ENCODE data around the gene WDFY4. TPM values are rescaled to one million over a fixed set of nuclear protein-coding genes. Genes with fewer than 3 reads are reported as not detected.

WDFY4 gene
- total RNA-seq, 4 donors from 2014 or later, result 1.6 to 5.1 (median 3.0) TPM

DNA sequence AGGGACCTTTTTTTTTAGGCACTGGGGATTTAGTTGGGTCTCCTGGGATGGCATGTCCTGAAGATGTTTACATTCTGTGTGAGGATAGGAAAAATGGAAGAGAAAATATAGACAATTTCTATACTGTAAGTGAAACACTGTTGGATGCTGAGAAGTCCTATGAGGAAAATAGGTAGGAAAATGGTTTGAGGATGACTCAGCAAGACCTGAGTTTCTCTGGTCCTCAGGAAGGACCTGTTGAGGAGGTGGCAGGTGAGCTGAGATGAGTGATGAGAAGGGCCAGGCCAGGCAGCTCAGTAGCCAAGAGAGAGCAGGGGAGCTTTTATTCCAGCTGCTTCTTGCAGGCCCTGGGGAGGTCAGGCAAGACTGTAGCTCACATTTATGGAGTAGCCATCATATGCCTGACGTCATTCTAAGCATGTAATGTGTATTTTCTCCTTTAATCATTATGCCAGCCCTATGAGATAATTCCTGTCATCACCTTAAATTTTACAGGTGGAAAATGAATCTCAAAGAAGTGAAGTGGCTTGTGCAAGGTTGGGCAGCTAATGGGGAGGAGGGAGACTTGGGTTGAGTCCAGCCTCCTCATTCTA lies 274.0 kb downstream of the WDFY4 start:
- Histone ChIP-seq H3K4me1 (no peaks in the 10 kb centered on the region), H3K27me3 (no peaks in the 10 kb centered on the region), H3K9me3 (peaks cover 0 to 4% (median 0%) of the 10 kb centered on the region in 3 donors), H3K27ac (no peak overlapping the region), H3K36me3 (no peaks in the 10 kb centered on the region), H3K4me3 (no peak overlapping the region)
- TF ChIP-seq POLR2A (IDR thresholded peaks at IDR 0.05) (no peak), EP300 (IDR thresholded peaks at IDR 0.05) (no peak), POLR2AphosphoS5 (IDR thresholded peaks at IDR 0.05) (no peak)
- TF ChIP-seq, protein P1, sequence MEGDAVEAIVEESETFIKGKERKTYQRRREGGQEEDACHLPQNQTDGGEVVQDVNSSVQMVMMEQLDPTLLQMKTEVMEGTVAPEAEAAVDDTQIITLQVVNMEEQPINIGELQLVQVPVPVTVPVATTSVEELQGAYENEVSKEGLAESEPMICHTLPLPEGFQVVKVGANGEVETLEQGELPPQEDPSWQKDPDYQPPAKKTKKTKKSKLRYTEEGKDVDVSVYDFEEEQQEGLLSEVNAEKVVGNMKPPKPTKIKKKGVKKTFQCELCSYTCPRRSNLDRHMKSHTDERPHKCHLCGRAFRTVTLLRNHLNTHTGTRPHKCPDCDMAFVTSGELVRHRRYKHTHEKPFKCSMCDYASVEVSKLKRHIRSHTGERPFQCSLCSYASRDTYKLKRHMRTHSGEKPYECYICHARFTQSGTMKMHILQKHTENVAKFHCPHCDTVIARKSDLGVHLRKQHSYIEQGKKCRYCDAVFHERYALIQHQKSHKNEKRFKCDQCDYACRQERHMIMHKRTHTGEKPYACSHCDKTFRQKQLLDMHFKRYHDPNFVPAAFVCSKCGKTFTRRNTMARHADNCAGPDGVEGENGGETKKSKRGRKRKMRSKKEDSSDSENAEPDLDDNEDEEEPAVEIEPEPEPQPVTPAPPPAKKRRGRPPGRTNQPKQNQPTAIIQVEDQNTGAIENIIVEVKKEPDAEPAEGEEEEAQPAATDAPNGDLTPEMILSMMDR (IDR thresholded peaks at IDR 0.05), result no peak
- 80 to 100% methylated on average over 1 of the region's 1 CpG for WGBS, 2 donors (ENCODE audit: low coverage in 1 of 2)
- ATAC-seq, result no peak

DNA sequence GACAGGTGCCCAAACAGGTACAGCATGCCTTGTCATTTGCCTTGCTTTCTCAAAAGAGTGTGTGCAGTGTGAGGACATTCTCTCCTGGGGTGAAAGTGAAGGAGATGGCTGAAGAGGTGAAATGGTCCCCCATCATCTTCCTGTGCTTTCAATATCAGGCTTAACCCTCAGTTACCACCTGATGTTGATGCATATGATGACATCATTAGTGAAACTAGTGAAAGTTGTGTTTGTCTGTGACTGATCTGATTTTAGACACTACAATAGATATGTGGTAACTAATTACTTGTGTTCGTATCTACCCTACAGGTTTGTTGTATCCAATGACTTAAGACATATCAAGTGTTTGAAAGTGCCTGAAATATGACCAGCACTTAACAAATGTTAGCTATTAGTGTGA lies 279.4 kb downstream of the WDFY4 start:
- Histone ChIP-seq H3K27me3 (no peaks in the 10 kb centered on the region), H3K4me3 (no peak overlapping the region), H3K9me3 (peaks cover 0 to 4% (median 0%) of the 10 kb centered on the region in 3 donors), H3K27ac (no peak overlapping the region), H3K4me1 (no peaks in the 10 kb centered on the region), H3K36me3 (no peaks in the 10 kb centered on the region)
- TF ChIP-seq, protein P1 (IDR thresholded peaks at IDR 0.05), result no peak
- TF ChIP-seq EP300 (IDR thresholded peaks at IDR 0.05) (no peak), POLR2AphosphoS5 (IDR thresholded peaks at IDR 0.05) (no peak), POLR2A (IDR thresholded peaks at IDR 0.05) (no peak)
- 89 to 100% methylated on average over 1 of the region's 1 CpG for WGBS, 2 donors (ENCODE audit: low coverage in 1 of 2)
- no peak for ATAC-seq

DNA sequence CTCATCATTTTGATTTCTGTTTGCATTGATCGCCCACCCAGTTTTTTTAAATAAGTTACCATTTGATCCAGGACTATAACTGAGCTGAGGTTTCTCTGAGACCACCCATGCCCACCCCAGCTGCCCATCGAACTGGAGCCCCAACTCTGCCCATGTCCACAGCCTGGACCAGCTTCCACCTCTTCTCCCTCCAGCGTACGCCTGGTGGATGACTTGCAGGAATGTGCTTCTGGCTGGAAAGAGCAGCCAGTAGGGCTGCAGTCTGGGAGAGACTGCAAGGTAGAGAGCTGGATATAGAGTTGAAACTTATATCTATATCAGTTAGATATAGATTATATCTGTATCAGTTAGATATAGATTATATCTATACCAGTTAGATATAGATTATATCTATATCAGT lies 280.8 kb downstream of the WDFY4 start:
- WGBS, 2 donors (ENCODE audit: low coverage in 1 of 2), result 86 to 90% methylated on average over 3 to 4 of the region's 4 CpGs
- H3K4me3 ChIP-seq, result no peak overlapping the region
- TF ChIP-seq EP300 (IDR thresholded peaks at IDR 0.05) (no peak), POLR2A (IDR thresholded peaks at IDR 0.05) (no peak), POLR2AphosphoS5 (IDR thresholded peaks at IDR 0.05) (no peak)
- TF ChIP-seq, protein P1 (IDR thresholded peaks at IDR 0.05), result no peak
- no peaks in the 10 kb centered on the region for H3K4me1 ChIP-seq
- H3K9me3 ChIP-seq, result no peaks in the 10 kb centered on the region
- H3K36me3 ChIP-seq, result no peaks in the 10 kb centered on the region
- H3K27me3 ChIP-seq, result peaks cover 6% of the 10 kb centered on the region
- no peak for ATAC-seq
- no peak overlapping the region for H3K27ac ChIP-seq

DNA sequence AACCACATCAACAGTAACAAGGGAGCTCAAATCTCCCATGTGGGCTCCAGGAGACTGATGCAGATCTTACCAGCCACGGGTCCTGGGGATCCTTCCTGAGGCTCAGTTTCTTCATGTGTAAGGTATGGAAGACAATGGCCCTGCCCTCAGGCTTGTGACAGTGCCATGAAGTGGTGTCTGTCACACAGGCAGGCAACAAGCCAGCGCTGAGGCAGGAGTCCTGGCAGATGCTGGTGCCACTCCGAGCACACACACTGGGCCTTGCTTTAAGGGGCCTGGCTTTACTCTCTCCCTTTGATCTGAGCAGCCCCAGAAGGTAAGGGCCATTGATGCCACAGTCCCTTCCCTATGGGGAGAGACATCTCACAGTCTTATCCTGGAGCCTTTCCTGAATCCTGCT lies 283.4 kb downstream of the WDFY4 start:
- WGBS, 2 donors (ENCODE audit: low coverage in 1 of 2), result 73% methylated on average over 3 of the region's 3 CpGs; no CpG with 5 or more reads in 1 of the 2 donors
- no peak for ATAC-seq
- H3K4me1 ChIP-seq, result no peaks in the 10 kb centered on the region
- peaks cover 0 to 4% (median 0%) of the 10 kb centered on the region in 3 donors for H3K9me3 ChIP-seq
- H3K27me3 ChIP-seq, result peaks cover 8% of the 10 kb centered on the region
- H3K36me3 ChIP-seq, result no peaks in the 10 kb centered on the region
- TF ChIP-seq EP300 (IDR thresholded peaks at IDR 0.05) (no peak), POLR2A (IDR thresholded peaks at IDR 0.05) (no peak), POLR2AphosphoS5 (IDR thresholded peaks at IDR 0.05) (no peak)
- TF ChIP-seq, protein P1 (IDR thresholded peaks at IDR 0.05), result no peak
- no peak overlapping the region for H3K4me3 ChIP-seq
- H3K27ac ChIP-seq, result no peak overlapping the region

DNA sequence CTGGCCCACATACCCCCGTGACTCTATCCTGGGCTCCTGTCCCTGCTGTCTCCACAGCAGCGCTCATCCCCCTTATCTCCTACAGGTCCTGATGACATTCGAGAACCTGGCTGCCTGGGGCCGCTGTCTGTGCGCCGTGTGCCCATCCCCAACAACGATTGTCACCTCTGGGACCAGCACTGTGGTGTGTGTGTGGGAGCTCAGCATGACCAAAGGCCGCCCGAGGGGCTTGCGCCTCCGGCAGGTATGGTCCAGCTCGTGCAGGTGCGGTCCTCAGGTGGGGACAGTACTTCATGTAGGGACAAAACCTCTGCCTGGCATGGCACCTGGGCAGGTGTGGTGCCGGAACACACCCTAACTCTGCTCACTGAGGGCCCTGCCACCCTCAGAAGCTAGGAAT lies 285.4 kb downstream of the WDFY4 start:
- Histone ChIP-seq H3K4me1 (no peaks in the 10 kb centered on the region), H3K4me3 (no peak overlapping the region), H3K9me3 (peaks cover 0 to 5% (median 0%) of the 10 kb centered on the region in 3 donors), H3K27ac (no peak overlapping the region), H3K36me3 (no peaks in the 10 kb centered on the region), H3K27me3 (peaks cover 19% of the 10 kb centered on the region)
- no peak for ATAC-seq
- TF ChIP-seq, protein P1 (IDR thresholded peaks at IDR 0.05), result no peak
- TF ChIP-seq EP300 (IDR thresholded peaks at IDR 0.05) (no peak), POLR2AphosphoS5 (IDR thresholded peaks at IDR 0.05) (no peak)
- WGBS, 2 donors (ENCODE audit: low coverage in 1 of 2), result 94% methylated on average over 6 of the region's 14 CpGs; no CpG with 5 or more reads in 1 of the 2 donors

Measured in gastroesophageal sphincter (tissue), 4 donors.